IPS DF 4.7 (cell line): ENCODE data around the gene RPS27L.
"Not testable (repeated sequence)": the region's sequence is repeated elsewhere in the genome, so short reads cannot be mapped to it uniquely, and the experiment has no call there.

ENCODE experiments used
- DNase-seq: peaks from one replicate; pipeline ENCODE4 v3.0.0-alpha.2; 2013; ENCODE audit warnings: low spot score; ENCODE audit errors: extremely low read depth

RPS27L gene

GRCh38 chr15:63140936-63141335 is 16.3 kb downstream of the RPS27L start:
- DNase-seq, result no peak

DNA sequence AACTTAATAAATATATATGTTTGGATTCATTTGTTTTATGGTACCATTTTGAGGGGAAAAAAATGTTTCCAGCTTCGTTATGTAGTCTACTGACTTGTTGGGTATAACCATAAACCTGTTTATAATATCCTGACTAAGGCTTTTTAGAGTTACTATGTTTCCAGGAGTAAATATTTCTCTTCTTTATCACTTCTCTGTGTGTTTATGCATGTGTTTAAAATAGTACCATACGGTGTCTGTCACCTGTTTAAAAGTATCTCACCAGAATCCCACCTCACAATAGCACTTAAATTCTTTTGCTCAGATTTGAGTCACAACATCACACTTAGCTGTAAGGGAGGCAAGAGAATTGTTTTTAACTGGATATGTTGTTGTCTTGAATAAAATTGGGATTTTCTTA is 20.5 kb downstream of the RPS27L start:
- no peak for DNase-seq

GRCh38 chr15:63135804-63136203 is 21.5 kb downstream of the RPS27L start:
- no peak for DNase-seq

DNA sequence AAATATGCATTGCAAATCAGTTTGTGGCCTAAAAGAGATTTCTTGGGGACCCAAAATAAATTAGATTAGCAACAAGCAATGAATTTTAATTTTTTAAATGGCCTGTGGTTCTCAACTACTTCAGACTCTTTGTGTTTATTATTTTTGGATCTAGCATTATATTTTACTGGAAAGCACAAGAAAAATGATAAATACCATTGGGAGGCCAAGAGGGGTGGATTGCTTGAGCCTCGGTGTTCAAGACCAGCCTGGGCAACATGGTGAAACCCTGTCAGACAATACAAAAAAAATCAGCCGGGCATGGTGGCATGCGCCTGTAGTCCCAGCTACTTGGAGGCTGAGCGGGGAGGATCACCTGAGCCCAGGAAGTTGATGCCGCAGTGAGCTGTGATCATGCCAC is 22.0 kb downstream of the RPS27L start:
- DNase-seq, result no peak

GRCh38 chr15:63134245-63134985 is 22.9 kb downstream of the RPS27L start:
- no peak for DNase-seq

DNA sequence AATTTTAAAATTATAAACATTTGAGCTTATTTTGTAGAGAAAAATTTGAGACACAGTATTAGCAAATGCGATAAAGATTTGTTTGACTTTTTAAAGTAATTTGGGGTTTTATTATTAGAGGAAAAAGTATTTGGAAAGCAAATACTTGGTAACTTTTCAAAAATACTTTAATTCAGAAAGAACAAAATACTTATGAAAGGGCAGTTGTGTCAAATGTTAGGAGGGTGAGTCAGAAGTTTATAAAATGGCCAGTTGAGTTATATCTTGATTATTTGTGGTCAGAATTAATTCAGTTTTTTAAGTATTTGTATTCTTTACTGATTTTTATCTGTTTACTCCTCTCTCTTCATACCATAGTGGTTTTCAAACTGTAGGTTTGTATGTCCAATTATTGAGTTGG is 23.5 kb downstream of the RPS27L start:
- no peak for DNase-seq

DNA sequence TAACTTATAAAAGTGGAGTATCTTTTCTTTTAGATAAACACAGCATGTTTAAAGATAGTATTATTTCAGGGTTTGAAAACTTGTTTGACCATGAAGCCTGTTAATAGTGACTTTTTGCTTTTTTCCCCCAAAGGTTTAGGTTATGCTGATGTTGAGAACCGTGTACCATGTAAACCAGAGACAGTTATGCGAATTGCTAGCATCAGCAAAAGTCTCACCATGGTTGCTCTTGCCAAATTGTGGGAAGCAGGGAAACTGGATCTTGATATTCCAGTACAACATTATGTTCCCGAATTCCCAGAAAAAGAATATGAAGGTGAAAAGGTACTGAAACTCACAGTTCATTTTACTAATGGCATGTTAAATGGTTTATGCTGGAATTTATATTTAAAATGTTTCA is 30.6 kb downstream of the RPS27L start:
- DNase-seq, result no peak

DNA sequence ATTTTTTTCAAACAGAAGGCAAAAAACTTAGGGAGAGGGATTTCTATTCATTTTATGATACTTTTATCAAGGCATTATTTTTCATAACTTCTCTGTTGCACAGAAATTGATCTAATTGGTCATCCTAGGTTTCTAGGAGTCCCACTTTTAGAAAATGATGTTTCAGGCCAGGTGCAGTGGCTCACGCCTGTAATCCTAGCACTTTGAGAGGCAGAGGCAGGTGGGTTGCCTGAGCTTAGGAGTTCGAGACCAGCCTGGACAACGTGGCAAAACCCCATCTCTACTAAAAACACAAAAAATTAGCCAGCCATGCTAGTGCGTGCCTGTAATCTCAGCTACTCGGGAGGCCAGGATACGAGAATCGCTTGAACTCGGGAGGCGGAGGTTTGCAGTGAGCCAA is 32.8 kb downstream of the RPS27L start:
- no peak for DNase-seq

GRCh38 chr15:63122002-63122875 is 35.0 kb downstream of the RPS27L start:
- DNase-seq, result peak; percentile 22

DNA sequence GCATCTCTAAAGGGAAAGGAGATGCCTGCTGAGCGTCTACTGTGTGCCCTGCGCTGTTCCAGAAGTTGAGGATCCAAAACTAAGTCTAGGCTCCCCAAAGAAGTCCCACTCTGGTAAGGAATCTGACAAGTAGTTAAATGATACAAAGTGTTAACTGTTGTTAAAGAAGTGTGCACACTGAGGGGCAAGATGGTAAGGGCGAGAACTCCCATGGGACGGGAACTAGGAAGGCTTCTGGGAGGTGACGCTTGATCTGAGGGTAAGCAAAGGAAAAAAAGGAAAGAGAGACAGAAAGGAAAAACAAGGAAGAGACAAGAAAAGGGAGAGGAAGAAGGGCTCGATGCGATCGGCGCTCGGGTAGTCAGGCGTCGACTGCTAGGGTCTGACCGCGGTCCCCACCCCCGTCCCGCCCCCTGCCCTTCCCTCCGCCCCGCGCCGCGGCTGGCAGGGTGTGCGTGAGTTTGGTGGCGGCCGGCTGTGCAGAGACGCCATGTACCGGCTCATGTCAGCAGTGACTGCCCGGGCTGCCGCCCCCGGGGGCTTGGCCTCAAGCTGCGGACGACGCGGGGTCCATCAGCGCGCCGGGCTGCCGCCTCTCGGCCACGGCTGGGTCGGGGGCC is 35.8 kb downstream of the RPS27L start, which contains the start of gene LACTB:
Gene LACTB, plus strand, starts transcription at position 480 of the 620 bp plus-strand sequence. Its CDS starts 11 bp downstream, at position 491.
- DNase-seq, result peak; percentile 38

DNA sequence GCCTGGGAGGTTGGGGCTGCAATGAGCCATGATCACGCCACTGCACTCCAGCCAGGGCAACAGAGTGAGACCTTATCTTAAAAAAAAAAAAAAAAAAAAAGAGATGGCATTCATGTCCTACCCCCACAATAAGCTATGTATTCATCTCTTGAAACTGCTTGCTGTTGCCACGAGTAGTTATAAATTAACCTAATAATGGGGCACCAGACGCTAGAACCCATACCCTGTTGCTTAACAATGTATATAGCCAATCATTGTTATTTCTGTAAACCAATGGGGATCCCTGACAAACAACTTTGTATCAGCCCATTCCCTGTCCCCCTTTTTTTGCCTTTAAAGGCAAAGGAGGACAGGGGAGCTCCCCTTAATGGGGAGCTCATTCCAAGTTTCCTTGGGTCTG is 38.4 kb downstream of the RPS27L start:
- DNase-seq, result no peak

- DNase-seq, result no peak
These were observed 42.8 kb downstream of the RPS27L start for GRCh38 chr15:63114465-63114864.

- DNase-seq, result no peak
These were observed 44.4 kb downstream of the RPS27L start for GRCh38 chr15:63112871-63113270.

DNA sequence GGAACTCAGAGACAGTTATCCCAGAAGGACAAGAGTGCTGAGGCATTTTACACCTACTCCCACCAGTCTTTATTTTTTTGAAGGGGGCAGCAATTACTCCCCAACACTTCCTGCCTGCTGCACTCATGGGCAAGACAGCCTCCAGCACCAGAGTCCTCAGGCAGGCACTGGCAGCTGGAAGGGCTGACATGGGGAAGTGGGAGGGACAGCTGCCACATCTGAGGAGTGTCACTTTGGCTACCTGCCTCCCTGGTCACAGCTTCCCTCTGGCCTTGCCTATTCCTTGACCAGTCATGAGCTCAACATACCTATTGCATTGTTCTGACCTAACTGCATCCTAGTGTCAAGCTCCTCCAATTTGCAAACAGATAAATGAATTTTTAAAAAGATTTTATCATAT is 45.8 kb downstream of the RPS27L start:
- DNase-seq, result no peak

DNA sequence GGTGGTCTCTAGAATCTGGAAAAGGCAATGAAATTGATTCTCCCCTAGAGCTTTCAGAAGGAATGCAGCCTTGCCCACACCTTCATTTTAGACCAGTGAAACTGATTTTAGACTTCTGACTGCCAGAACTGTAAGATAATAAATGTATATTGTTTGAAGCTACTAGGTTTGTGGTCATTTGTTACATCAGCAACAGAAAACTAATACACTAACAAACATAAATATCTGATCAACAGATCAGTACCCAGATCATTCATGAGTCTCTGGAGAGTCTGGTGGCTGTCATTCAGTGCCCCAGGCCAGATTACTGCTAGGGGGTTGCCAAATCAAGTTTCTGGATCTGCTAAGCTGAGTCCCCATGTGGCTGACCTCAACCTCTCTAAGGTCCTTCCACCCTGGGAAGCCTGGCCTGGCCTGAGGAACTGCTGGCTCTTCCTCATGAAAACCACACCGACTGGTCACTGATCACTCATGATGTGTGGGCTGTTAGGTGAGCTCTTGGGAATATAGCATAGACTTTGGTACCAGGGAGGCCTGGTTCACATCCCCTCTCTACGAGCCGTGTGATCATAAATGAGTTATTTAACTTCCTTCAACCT is 46.8 kb downstream of the RPS27L start:
- DNase-seq, result no peak

- DNase-seq, result no peak
These were observed 47.4 kb downstream of the RPS27L start for GRCh38 chr15:63109920-63110319.

DNA sequence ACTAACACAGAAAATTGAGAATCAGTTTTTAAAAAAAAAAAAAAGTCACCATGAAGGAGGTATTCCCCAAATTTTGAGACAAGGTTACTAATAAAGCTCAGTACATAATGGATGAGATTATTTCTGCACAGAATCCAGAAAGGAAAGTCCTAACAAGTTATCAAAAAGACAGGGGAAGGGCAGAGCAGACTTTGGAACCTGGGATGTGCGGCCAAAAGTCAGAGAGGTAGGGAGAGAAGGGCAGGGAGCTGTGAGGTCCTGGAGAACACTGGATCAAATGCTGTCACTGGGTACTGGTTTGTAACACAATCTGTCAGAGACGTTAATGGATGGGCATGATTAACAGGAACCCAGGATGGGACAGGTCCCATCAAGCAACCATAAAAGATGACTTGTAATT is 47.8 kb downstream of the RPS27L start:
- no peak for DNase-seq

DNA sequence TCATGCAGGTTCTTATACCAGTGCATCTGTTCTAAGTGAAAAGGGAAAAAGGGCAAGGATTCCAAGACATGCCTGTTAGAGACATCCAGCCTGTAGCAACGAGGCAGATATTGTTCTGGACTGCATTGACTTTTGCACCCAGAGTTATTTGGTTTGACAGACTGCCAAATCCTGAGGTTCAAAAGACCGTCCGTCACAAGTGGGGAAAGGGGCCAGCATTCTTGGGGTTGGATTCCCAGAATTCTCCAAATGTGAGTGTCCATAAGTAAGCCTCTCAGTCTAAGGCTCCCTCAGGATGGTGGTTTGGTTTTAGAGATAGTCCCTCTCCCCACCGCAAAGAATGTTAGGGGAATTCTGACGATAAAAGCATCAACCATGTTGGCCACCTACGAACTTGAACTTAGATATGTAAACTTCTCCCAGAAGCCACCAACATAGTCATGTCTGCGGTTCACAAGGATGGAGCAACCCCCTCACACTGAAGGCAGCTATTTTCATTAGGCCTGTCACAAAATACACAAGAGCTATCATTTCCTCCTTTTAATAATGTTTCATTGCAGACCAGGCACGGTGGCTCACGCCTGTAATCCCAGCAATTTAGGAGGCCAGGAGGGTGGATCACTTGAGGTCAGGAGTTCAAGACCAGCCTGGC is 49.3 kb downstream of the RPS27L start:
- no peak for DNase-seq

- not testable (repeated sequence) for DNase-seq
These were observed 51.9 kb downstream of the RPS27L start for GRCh38 chr15:63105354-63105753.

DNA sequence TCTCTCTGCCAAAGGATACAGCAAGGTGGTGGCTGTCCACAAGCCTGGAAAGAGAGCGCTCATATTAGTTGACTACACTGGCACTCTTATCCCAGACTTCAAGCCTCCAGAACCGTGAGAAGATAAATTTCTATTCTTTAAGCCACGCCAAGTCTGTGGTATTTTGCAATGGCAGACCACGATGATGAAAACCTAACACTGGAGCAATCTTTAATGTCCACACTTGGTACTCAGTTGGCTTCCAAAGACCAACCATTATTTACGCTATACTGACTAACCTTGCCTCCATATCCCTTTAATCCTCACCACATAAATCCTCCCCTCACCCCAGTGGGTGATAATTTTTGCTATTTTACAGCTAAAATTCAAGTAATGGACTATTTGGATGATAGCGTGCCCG is 52.5 kb downstream of the RPS27L start:
- no peak for DNase-seq

GRCh38 chr15:63103416-63103815 is 53.9 kb downstream of the RPS27L start:
- DNase-seq, result no peak
